DMS79 (cell line): ENCODE results near the gene HSD3B2.

ENCODE experiments used
- DNase-seq: peaks from one replicate; lab custom pipeline; 2025; lab: John Stamatoyannopoulos, UW

HSD3B2 gene

GRCh38 chr1:119462964-119463363, 48.0 kb downstream of the HSD3B2 start:
- no peak for DNase-seq

GRCh38 chr1:119463569-119463968, 48.6 kb downstream of the HSD3B2 start:
- DNase-seq = no peak

- no peak for DNase-seq
These were observed 51.5 kb downstream of the HSD3B2 start for GRCh38 chr1:119466445-119466844.

GRCh38 chr1:119467219-119467618, 52.3 kb downstream of the HSD3B2 start:
- DNase-seq = no peak

- DNase-seq = no peak
These were observed 53.1 kb downstream of the HSD3B2 start for GRCh38 chr1:119467857-119468668.

GRCh38 chr1:119469741-119470140, 54.8 kb downstream of the HSD3B2 start:
- no peak for DNase-seq

GRCh38 chr1:119470377-119470776, 55.4 kb downstream of the HSD3B2 start:
- no peak for DNase-seq

GRCh38 chr1:119470958-119471357, 56.0 kb downstream of the HSD3B2 start:
- no peak for DNase-seq

GRCh38 chr1:119471566-119471965, 56.6 kb downstream of the HSD3B2 start:
- DNase-seq = no peak

GRCh38 chr1:119472080-119472818, 57.3 kb downstream of the HSD3B2 start:
- no peak for DNase-seq
